ENCODE results near the gene FAF1.

The FAF1 gene

GRCh38 chr1:50526431-50526830 is 433.6 kb downstream of the FAF1 start:
- no peak for DNase-seq

- DNase-seq = no peak
Measured at GRCh38 chr1:50523548-50523947, 436.5 kb downstream of the FAF1 start.

- no peak for DNase-seq
Measured at GRCh38 chr1:50522691-50523342, 437.2 kb downstream of the FAF1 start.

- no peak for DNase-seq
Measured at GRCh38 chr1:50521703-50522102, 438.4 kb downstream of the FAF1 start.

- DNase-seq = no peak
Measured at GRCh38 chr1:50517488-50517887, 442.6 kb downstream of the FAF1 start.

- DNase-seq = no peak
Measured at GRCh38 chr1:50516056-50516455, 444.0 kb downstream of the FAF1 start.

GRCh38 chr1:50508040-50508586 is 452.0 kb downstream of the FAF1 start:
- no peak for DNase-seq

GRCh38 chr1:50505427-50505826 is 454.6 kb downstream of the FAF1 start:
- DNase-seq = no peak

- no peak for DNase-seq
Measured at GRCh38 chr1:50503515-50503914, 456.6 kb downstream of the FAF1 start.

- DNase-seq = no peak
Measured at GRCh38 chr1:50502147-50502546, 457.9 kb downstream of the FAF1 start.

- no peak for DNase-seq
Measured at GRCh38 chr1:50497007-50497406, 463.1 kb downstream of the FAF1 start.

GRCh38 chr1:50493710-50494109 is 466.4 kb downstream of the FAF1 start:
- DNase-seq = no peak

GRCh38 chr1:50492142-50492541 is 467.9 kb downstream of the FAF1 start:
- no peak for DNase-seq

GRCh38 chr1:50491142-50491541 is 468.9 kb downstream of the FAF1 start:
- DNase-seq = no peak

GRCh38 chr1:50490640-50491039 is 469.4 kb downstream of the FAF1 start:
- DNase-seq = no peak

GRCh38 chr1:50488876-50489275 is 471.2 kb downstream of the FAF1 start:
- no peak for DNase-seq

GRCh38 chr1:50488356-50488755 is 471.7 kb downstream of the FAF1 start:
- DNase-seq = no peak

GRCh38 chr1:50487725-50488124 is 472.3 kb downstream of the FAF1 start:
- DNase-seq = no peak

GRCh38 chr1:50481142-50481736 is 478.8 kb downstream of the FAF1 start:
- no peak for DNase-seq

- DNase-seq = no peak
Measured at GRCh38 chr1:50476800-50477199, 483.3 kb downstream of the FAF1 start.

GRCh38 chr1:50474859-50475809 is 484.9 kb downstream of the FAF1 start:
- no peak for DNase-seq

- DNase-seq = no peak
Measured at GRCh38 chr1:50473513-50473912, 486.6 kb downstream of the FAF1 start.

- no peak for DNase-seq
Measured at GRCh38 chr1:50471967-50472366, 488.1 kb downstream of the FAF1 start.

GRCh38 chr1:50462964-50463363 is 497.1 kb downstream of the FAF1 start:
- no peak for DNase-seq
